ENCODE data around the gene IL4R.

GRCh38 chr16:27313422-27314160, at the start of gene IL4R:
- no peak for TF ChIP-seq CTCF (IDR thresholded peaks at IDR 0.05 in 2 of 3, conservative IDR thresholded peaks at IDR 0.05 in 1 of 3; ENCODE audit: borderline replicate concordance in 1 of 3, insufficient read depth in 1 of 3, low read depth in 2 of 3, low read length in 2 of 3)
- no peak for TF ChIP-seq EZH2 (IDR thresholded peaks at IDR 0.05)
- peak; percentile 73 for TF ChIP-seq ZFX (IDR thresholded peaks at IDR 0.05)
- TF ChIP-seq POLR2AphosphoS5 (IDR thresholded peaks at IDR 0.05; ENCODE audit: low read depth, low read length), result peak; percentile 18; the same call in 1 of the 2 replicates
- no peak for TF ChIP-seq POLR2A (IDR thresholded peaks at IDR 0.05; ENCODE audit: borderline replicate concordance, extremely low read depth, insufficient read depth, insufficient read length)
- no peak for TF ChIP-seq YY1 (IDR thresholded peaks at IDR 0.05; ENCODE audit: extremely low read depth, insufficient replicate concordance, low read depth, low read length)
- TF ChIP-seq JUND (IDR thresholded peaks at IDR 0.05), result no peak
- no peak for TF ChIP-seq TCF7L2 (IDR thresholded peaks at IDR 0.05; ENCODE audit: borderline replicate concordance, extremely low read depth, insufficient read depth, insufficient read length)
- no peak for TF ChIP-seq ZBTB33 (IDR thresholded peaks at IDR 0.05; ENCODE audit: extremely low read depth, insufficient replicate concordance, low read length)
